Astrocyte of the hippocampus (primary cell): Measurements from ENCODE around the gene ACVR2A.

Experiments
- DNase-seq: peaks from one replicate; pipeline ENCODE4 v3.0.0; 2011; ENCODE audit warnings: low read depth, low spot score

The ACVR2A gene

DNA sequence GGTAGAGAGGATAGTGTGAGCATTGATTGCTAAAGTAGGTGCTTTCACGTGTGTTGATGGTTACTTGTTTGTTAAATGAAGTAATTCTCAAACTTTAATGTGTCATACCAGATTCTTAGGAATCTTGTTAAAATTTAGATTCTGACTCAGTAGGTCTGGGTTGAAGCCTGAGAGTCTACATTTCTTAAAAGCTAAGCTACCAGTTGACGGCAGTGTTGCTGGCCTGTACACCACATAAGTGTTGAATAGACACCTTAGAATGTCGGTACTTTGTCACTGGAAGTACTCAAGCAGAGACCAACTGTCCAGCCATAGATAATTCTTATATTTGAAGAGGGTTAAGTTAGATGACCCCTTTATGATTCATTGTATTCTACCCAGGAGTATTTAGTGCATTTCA is 79.8 kb downstream of the ACVR2A start:
- DNase-seq: no peak

DNA sequence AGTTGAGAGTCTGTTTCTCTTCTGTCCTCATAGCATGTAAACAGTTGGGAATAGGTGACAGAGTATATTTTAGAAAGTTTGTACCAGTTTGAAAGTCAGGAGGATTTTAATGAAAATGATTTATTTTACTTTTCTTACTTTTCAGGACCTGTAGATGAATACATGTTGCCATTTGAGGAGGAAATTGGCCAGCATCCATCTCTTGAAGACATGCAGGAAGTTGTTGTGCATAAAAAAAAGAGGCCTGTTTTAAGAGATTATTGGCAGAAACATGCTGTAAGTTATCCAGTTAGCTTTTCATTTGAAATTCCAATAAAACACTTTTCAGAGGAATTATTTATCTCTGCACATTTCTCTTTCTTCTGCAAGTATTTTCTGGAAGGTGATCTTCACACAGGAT is 81.1 kb downstream of the ACVR2A start:
- no peak for DNase-seq

DNA sequence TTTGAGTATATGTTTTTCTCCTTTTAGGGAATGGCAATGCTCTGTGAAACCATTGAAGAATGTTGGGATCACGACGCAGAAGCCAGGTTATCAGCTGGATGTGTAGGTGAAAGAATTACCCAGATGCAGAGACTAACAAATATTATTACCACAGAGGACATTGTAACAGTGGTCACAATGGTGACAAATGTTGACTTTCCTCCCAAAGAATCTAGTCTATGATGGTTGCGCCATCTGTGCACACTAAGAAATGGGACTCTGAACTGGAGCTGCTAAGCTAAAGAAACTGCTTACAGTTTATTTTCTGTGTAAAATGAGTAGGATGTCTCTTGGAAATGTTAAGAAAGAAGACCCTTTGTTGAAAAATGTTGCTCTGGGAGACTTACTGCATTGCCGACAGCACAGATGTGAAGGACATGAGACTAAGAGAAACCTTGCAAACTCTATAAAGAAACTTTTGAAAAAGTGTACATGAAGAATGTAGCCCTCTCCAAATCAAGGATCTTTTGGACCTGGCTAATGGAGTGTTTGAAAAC is 82.3 kb downstream of the ACVR2A start:
- no peak for DNase-seq

DNA sequence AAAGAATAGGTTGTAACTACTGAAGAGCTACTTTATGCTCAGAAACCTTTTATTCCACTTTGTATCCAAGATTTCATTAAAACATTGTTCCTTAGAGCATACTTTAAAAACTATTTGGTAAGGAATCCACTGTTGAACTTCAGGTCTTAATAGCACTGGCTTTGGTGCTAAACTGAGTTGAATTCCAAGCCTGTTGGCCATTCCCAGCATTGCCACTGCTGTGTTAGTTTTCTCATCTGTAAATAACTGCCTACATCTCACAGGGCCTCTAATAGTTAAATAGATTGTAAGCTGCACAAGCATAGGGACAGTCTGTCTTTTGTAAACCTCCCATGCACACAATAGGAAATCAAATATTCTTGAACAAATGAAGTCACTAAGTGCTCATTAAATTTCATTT is 89.1 kb downstream of the ACVR2A start:
- DNase-seq: no peak

DNA sequence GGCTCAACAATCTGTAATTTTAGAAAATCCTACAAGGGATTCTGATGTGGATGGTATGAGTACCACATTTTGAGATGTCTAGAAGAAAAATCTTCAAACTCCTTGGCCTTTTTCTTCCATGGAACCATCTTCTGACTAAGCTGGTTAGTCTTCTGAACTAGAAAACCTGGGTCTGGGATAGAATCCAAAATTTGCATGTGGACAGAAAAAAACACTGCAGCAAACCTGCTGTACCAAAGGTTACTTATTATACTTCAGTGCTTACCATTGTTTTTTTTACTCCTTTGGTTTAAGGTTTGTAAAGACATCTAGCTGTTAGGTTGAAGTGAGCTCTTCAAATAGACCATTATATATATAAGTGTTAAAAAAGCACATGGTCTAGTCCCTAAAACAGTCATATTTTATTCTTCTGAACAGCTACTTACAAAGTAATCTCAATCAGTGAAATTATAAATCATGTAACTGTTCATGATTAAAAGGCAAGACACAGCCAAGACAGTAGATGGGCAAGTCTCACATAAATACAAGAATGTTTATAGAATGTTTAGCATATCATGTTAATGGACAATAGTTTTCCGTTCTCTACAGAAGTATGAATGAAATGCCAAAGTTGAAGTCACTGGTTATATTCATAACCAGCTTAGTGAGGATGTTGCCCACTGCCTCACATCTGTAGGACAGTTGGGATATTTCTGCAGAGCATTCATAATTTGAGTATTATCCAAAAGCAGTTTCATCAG is 90.2 kb downstream of the ACVR2A start:
- peak; percentile 51 for DNase-seq

DNA sequence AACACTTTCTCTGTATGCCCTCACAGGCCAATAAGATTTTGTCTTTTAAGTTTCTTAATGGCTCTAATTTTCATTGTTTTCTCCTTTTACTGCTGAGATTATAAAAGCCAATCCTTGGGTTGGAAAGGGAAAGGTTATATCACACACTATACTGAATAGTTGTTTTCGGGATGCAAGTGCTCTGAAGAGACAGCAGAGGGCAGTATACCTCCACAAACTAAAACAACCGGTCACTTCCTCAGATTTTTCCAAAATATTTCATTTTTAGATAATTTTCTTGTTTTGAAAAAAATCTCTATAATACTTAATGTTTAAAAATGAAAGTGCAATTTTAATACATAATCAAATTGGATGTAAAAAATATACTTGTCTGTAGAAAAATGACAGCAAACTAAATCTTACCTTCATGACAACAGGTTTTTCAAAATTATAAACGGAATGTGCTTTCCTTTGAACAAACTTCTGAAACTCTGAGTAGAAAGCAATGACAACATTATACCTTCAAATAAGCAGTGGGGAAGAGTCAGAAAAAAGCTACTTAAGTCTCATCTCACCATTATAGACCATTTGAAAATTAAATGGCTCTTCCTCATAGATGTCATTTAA is 93.0 kb downstream of the ACVR2A start:
- DNase-seq: peak; percentile 42

DNA sequence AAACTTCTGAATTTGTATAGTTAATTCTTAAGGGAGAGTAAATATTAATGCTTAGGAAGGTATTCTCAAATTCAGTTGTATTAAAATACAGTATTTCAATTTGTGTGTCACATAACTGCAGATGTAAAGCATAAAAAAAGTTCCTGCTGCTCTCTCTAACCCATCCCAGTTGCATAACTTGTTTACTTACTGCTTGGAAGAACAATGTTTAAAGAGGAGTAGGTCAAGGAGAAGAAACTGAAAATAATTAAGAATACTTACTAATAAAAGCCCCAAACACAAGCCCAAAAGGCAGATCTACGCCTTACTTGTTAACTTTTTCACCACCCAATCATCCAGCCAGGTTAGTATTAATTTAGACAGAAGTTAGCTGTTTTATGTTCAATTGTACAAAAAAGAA is 94.5 kb downstream of the ACVR2A start:
- no peak for DNase-seq

DNA sequence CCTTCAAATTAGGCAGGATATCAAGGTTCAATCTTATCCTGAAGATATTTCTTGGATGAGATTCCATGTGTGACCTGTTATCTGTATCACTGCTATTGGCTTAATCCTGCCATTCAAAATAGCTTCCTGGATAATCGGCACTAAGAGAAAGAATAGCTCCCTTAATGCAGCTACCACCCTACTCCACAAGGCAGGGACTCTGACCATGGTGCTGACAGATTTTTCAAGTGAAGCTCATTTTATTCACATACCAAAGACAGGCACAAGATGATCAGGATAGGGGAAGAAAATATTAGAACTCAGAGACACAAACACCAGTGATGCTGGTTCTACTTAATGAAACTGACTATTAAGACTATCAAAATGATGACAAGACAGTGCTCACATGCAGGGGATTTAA is 100.8 kb downstream of the ACVR2A start:
- peak; percentile 56 for DNase-seq

DNA sequence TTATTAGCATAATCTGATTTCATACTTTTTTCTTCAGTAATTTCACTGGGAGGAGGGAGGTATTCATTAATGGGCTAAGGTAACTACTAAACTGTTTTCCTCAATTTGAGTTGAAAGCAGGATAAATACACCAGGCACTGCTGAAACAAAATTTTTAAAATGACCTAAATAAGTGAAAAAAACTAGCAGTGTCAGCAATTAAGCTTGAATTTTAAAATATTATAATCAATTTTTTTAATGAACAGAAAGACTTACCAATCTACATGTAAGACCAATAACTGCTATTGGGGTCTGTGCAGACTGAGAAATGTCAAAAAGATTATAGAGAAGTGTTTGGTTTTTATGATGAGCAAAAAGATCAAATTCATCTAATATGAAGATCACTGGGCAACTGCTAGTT is 107.3 kb downstream of the ACVR2A start:
- no peak for DNase-seq

DNA sequence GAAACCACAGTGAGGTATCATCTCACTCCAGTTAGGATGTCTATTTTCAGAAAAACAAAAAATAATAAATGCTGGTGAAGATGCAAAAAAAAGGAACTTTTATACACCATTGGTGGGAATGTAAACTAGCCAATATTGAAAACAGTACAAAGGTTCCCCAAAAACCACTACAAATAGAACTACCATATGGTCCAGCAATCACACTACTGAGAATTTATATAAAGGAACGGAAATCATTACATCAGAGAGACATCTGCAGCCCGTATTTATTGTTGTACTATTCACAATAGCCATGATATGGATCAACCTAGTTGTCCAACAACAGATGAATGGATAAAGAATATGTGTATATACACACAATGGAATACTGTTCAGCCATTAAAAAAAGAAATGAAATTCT is 123.7 kb downstream of the ACVR2A start:
- DNase-seq: no peak

DNA sequence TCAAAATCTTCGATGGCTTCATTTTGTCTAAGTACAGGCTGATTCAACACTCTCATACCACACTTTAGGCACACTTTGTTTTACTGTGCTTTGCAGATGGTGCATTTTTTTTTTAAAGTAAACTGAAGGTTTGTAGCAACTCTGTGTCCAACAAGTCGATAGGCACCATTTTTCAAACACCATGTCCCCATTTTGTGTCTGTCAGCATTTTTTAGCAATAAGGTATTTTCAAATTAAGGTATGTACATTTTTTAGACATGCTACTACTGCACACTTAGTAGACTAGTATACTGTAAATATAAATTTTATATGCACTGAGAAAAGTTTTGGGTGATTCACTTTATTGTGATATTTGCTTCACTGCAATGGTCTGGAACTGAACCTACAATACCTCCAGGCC is 131.3 kb downstream of the ACVR2A start:
- DNase-seq: no peak

DNA sequence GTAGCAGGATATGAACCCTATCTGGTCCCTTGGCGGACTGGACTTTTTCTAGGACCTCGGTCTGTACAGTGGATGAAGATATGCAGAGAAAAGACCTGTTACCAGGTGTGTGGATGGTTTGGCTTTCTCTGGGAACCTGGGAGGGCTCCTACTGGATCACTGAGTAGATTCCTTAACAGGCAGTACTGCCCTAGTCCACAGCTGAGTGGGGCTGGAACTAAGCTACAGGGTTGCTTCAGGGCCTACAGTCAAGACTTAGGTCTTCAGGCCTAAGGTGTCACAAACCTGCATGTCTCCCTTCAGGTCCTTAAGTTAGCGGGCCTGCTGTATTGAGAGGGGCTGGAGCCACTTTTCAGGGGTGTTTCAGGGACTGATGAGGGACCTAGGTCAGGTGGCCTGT is 132.8 kb downstream of the ACVR2A start:
- DNase-seq: no peak
